ENCODE results near the gene FAM174C.

Gene FAM174C

DNA sequence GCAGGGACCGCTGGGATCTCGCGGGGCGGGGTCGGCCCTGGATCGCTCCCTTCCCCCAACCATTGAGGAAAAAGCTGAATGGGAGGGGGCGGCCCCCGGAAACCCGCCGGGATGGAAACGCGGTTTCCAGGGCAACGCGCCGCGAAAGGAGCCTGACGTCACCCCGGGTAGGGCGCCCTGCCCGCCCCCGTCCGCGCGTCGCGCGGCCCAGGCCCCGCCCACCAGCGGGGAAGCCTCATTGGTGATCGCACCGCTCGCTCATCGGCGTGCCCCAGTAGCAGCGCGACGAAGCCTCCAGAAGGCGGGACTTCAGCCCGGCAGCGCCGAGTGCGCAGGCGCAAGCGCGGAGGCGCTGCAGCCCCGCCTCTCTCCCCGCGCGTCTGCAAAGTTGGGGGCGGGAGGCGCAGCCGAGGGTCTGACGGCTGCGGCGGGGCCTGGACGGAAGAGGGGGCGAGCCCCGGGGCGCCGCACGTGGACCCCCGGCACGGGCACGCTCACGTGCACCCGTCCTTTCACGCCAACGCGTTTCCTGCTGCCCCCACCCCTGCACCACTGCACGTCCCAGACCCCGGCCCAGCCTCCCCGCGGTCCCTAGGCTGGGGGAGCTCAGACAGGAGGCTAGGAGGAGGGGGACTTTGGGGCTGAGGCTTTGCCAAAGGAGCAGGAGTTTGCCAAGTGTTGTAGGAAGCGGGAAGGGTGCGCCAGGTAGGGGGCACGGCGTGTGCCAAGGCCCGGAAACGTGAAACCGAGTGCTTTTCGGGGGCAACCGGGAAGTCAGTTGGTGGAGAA, 14.4 kb upstream of the FAM174C start:
- H3K4me3 ChIP-seq (replicated peaks in 1 of 2; ENCODE audit: low read depth in 2 of 2, low read length in 2 of 2): peak overlapping the region; percentile 51 to 64
- DNase-seq (ENCODE audit: low read depth in 2 of 2): peak; percentile 97 to 98
- TF ChIP-seq, protein P1, sequence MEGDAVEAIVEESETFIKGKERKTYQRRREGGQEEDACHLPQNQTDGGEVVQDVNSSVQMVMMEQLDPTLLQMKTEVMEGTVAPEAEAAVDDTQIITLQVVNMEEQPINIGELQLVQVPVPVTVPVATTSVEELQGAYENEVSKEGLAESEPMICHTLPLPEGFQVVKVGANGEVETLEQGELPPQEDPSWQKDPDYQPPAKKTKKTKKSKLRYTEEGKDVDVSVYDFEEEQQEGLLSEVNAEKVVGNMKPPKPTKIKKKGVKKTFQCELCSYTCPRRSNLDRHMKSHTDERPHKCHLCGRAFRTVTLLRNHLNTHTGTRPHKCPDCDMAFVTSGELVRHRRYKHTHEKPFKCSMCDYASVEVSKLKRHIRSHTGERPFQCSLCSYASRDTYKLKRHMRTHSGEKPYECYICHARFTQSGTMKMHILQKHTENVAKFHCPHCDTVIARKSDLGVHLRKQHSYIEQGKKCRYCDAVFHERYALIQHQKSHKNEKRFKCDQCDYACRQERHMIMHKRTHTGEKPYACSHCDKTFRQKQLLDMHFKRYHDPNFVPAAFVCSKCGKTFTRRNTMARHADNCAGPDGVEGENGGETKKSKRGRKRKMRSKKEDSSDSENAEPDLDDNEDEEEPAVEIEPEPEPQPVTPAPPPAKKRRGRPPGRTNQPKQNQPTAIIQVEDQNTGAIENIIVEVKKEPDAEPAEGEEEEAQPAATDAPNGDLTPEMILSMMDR (IDR thresholded peaks at IDR 0.05; ENCODE audit: low read depth, low read length): no peak

DNA sequence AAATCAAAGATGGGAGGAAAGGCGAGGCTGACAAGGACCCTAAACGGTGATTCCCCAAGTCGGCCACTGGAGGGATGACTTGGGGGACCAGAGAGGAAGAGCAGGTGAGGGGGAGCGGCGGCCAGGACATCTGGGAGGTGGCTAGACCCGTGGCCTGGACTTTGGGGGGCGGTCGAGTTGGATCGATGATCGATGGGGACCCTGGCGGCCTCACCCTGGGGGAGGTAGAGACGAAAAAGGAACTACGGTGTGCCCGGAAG, 13.9 kb upstream of the FAM174C start:
- peak overlapping the region; percentile 51 to 64 for H3K4me3 ChIP-seq (replicated peaks in 1 of 2; ENCODE audit: low read depth in 2 of 2, low read length in 2 of 2)
- TF ChIP-seq, protein P1 (IDR thresholded peaks at IDR 0.05; ENCODE audit: low read depth, low read length): peak; percentile 25
- DNase-seq (ENCODE audit: low read depth in 2 of 2): no peak

DNA sequence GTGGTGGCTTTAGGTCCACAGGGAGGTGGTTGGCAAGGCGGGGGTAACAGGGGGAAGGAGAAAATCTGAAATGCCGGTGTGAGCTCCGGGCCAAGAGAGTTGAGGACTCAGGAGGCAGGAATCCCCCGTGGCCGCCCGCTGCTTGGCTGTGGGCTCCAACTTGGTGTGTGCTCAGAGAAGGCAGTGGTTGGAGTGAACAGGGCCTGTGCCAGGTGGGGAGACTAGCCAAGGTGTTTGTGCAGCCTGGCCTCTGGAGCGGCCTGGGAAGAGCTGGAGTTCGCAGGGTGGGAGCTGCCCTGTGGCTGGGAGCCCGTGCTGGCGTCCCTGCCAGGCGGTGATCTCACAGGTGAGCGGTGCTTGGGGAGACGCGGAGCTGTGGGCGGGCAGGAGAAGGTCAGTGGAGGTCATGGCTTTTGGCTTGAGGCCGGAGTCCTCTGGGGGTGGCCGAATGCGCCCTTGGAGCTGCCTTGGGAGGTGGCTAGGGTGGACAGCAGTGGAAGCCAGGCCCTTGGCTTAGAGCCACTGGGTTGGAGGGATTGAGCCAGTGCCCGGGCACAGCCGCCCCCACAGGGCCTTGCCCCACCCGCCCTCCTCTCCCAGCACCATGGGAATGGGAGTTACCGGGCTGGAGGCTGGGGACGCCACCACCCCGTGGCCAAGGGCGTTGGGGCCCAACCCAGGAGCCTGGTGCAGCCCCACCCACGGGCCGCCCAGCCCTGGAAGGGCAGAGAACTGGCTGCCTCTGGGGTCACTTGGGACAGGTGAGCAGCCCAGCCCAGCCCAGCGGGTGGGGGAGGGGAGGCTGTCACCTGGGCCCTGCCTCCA, 13.3 kb upstream of the FAM174C start:
- DNase-seq (ENCODE audit: low read depth in 2 of 2): peak; percentile 39 to 58
- peak overlapping the region; percentile 51 to 64 for H3K4me3 ChIP-seq (replicated peaks in 1 of 2; ENCODE audit: low read depth in 2 of 2, low read length in 2 of 2)
- TF ChIP-seq, protein P1 (IDR thresholded peaks at IDR 0.05; ENCODE audit: low read depth, low read length): no peak

DNA sequence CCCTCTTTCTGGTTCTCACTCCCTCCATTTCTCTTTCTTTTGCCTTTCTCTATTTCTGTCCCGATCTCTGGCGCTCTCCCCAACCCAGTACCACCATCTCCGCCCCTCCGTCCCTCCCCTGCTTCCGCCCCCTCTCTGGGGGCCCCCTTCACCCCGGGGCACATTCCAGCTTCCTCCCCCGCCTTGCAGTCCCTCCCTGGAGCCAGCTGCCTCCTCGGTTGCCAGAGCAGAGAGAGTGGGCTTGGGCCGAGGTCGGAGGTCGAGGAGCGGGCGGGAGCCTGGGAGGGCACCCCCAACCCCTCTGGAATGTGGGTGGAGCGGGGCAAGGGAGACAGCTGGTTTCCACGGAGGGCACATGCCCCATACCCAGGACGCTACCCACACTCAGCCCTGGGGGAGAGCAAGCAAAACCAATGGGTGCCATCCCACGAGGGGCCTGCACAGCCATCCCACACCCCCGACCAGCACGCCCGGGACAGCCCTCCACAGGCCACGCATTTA, 12.7 kb upstream of the FAM174C start:
- no peak overlapping the region for H3K4me3 ChIP-seq (replicated peaks in 1 of 2; ENCODE audit: low read depth in 2 of 2, low read length in 2 of 2)
- DNase-seq (ENCODE audit: low read depth in 2 of 2): peak in 1 of 2 donors; percentile 40
- TF ChIP-seq, protein P1 (IDR thresholded peaks at IDR 0.05; ENCODE audit: low read depth, low read length): no peak

DNA sequence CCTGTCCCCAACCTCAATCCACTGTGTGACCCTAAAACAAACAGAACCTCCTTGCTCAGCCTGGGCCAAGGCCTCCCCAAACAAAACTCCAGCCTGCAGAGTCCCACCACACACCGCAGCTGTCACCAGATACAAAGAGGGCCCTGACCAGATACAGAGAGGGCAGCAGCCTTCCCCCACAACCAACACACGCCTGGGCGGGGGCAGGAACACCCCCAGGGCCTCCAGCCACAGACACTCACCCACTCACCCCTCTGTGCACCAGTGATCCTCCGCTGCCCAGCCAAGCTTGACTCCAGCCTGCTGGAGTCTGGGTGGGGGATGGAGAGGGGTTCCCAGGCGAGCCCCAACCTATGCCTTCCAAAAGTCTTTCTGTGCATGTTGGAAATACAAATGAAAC, 12.1 kb upstream of the FAM174C start:
- DNase-seq (ENCODE audit: low read depth in 2 of 2): no peak
- H3K4me3 ChIP-seq (replicated peaks in 1 of 2; ENCODE audit: low read depth in 2 of 2, low read length in 2 of 2): no peak overlapping the region
- TF ChIP-seq, protein P1 (IDR thresholded peaks at IDR 0.05; ENCODE audit: low read depth, low read length): no peak

DNA sequence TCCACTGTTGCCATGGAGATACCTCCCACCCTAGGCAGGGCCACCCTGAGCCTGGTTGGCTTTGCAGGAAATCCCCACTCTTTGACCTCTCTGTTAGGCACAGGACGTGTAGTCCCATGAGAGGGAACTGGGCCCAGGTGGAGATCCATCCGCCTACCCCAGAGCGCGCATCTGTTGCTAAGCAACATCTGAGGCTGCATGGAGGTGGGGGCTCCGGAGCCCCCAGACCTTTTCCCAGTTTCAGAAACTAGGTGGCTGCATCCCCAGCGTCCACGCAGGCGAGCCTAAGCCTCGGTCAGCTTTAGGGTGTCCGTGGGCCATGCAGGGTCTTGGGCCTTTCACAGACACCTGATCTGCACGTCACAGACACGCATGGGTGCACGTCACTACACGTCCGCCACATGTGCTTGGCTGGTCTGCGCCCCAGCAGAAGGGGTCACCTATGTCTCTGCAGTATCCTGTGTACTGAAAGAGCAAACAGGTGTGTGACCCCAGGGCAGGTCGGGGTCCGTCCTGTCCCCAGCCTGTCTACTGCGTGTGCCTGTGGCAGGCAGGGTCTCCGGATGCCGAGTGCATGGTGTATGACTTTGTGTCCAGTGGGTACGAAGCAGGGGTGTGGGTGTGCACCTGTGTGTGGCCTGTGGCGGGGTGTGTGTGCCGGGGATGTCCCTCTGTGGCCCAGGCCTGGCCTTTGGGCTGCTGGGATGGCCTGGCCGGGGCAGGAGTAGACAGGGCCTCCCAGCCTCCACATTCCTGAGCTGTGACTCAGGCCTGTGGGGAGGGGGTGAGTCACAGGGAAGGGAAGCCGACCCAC, 10.3 kb upstream of the FAM174C start:
- peak; percentile 86 to 94 for DNase-seq (ENCODE audit: low read depth in 2 of 2)
- TF ChIP-seq, protein P1 (IDR thresholded peaks at IDR 0.05; ENCODE audit: low read depth, low read length): no peak
- no peak overlapping the region for H3K4me3 ChIP-seq (replicated peaks in 1 of 2; ENCODE audit: low read depth in 2 of 2, low read length in 2 of 2)

Data from cardiac fibroblast (primary cell).